HG02970 (cell line): Measurements from ENCODE around the gene CYP2W1.

Experiments used
- ATAC-seq: cut with Tn5 transposase; IDR thresholded peaks from one replicate; pipeline ENCODE4 v1.9.1; 2021; ENCODE audit warnings: mild to moderate bottlenecking, moderate library complexity, moderate number of reproducible peaks; ENCODE audit not compliant: unreplicated experiment, low FRiP score

CYP2W1 gene

DNA sequence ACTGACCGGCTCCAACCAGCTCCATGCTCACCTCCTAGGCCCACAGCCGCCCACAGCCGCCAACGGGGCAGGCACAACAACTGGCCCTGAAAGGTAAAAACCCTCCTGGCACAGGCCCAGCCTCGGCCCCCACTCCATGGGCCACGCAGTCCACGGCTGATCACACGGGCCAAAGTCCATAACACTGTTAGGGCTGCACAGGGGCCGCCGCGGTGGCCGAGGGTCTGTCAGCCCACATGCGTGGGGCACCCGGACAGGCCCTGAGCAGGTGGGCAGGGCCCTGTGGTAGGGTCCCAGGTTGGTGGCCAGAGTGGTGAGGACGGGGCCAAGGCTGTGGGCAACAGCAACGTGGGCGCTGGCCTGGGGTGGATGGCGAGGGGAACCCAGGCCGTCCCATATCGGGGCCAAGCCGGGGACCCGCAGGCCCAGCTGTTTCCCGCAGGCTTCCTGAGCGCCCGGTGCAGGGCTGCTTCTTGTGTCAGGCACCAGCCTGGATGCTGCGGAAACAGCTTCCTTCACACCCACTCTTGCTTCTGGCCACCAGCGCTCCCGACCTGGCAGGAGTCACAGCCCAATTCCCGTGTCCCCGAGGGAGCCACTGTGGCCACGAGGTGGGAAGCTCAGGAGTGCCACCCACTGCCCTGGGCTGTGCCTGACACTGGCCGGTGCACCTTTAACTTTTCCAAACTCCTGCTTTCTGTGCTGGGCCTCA lies 29.2 kb downstream of the CYP2W1 start:
- ATAC-seq, result no peak

- ATAC-seq, result no peak
Measured at GRCh38 chr7:1012716-1013095, 29.7 kb downstream of the CYP2W1 start.

DNA sequence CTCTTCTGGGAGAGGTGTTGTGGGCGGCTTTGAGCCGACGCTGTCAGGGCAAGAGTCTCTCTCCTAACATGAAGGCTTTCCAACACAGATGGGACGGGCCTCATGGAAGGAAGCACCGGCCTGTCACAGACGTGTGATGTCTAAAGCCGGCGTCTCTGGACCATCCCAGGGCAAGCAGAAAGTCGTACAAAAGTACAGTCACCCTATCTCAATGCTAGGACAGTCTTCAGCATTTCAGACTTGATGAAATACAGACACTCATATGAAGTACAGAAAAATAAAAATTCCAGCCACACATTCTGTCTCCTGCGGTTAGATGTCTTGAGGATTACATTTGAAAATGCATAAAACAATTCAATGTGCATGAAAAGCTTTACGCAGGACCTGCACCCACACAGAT lies 30.6 kb downstream of the CYP2W1 start:
- no peak for ATAC-seq

DNA sequence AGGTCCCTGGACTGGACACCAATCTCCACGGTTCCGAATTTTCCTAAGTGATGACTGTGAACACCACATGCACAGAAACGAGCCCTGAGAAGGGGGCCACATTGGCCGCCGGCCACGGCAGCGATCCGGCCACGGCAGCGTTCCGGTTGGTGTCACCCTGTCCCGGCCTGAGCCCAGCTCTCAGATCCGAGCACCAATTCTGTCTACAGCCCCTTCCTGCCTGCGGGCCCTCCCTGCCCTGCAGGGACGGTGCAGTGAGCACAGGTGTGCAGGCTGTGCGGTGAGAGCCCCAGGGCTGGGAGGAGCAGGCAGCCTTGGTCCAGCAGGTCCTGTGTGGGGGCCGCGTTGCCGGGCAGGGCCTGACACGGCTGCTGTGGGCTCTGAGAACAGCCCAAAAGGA lies 31.7 kb downstream of the CYP2W1 start:
- no peak for ATAC-seq

DNA sequence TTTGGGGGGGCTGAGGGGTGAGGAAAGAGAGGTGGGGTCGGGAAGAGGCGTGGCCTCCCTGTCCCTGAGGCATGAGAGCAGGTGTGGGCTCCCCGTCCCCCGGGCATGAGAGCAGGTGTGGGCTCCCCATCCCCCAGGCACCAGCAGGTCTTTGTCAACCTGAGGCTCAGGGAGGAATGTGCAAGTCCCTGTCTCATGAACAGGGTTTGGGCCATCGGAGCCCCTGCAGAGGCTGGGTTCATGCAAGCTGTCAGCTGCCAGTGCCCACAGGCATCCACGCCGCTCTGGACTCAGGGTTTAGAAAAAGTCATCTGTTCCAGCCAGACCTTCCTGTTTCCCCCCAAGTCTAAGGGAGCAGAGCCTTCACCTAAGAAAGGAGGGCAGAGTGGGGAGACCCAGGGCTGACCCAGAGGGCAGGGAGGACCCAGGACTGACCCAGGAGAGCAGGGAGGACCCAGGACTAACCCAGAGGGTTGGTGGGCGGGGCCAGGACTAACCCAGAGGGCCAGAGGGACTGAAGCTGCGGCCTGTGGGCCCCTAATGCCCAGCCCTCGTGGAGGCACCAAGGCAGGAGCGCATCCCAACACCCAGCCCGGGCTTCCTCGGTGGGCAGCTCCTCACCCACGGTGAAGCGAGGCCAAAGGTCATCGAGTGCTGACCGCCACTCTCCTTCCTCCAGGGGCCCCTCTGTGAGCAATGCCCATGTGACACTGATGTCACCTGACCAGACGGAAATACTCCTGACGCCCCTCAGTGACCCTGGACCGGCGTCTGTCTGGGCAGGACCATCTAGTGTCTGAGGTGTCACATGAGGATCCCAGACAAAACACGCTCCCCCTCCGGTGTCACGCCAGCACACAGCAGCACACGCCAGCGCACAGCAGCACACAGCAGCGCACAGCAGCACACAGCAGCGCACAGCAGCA lies 32.5 kb downstream of the CYP2W1 start:
- no peak for ATAC-seq

DNA sequence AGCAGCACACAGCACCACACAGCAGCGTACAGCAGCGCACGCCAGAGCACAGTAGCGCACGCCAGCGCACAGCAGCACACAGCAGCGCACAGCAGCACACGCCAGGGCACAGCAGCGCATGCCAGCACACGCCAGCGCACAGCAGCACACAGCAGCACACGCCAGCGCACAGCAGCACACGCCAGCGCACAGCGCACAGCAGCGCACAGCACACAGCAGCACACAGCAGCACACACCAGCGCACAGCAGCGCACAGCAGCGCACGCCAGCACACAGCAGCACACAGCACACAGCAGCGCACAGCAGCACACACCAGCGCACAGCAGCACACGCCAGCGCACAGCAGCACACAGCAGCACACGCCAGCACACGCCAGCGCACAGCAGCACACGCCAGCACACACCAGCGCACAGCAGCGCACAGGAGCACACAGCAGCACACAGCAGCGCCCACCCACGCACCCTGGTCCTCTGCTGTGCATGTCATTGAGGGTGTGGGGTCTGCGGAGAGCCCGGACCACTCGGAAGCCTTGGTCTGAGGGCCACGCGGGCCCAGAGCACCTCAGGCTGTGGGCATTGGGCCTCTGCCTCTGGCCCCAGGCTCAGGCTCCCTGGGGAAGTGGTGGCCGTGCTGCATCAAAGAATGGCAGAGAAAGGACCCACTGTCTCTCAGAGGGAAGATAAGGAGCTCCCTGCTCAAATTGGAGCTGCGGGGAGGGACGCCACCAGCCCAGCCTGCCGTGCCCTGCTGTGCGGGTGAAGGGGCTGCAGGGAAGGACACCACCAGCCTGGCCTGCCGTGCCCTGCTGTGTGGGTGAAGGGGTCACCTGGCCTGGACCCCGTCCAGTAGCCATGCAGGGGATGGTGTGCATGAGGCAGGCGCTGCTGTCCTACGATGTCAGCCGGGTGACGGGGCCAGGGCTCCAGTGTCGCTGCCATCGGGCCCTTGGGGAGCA lies 33.9 kb downstream of the CYP2W1 start:
- no peak for ATAC-seq

- no peak for ATAC-seq
Measured at GRCh38 chr7:1017586-1018333, 34.8 kb downstream of the CYP2W1 start.

GRCh38 chr7:1018334-1018695 lies 35.3 kb downstream of the CYP2W1 start:
- no peak for ATAC-seq

DNA sequence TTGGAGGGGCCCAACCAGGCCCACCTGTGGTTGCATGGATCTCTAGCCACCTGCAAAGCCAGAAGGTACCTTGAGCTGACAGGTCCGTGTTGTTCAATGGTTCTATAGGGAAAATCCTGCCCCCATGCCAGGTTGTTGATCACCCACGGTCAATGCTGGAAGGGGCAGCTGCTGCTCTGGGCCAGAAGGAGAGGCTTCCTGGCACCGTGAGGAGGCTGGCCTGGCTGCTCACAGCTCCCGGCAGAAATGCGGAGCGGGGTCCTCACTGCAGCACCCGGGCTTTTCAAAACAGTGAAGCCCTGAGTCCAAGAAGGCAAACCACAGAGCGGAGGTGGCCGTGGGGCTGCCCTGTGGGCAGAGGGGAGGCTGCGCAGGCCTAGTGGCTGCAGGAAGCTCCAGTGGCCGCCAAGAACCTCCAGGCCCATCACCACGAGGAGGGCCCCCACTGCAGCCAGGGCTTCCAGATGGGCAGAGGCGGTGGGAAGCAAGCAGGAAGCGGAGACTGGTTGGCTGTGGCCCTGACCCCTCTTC lies 36.3 kb downstream of the CYP2W1 start:
- ATAC-seq, result no peak

- no peak for ATAC-seq
Measured at GRCh38 chr7:1019789-1020610, 37.0 kb downstream of the CYP2W1 start.

DNA sequence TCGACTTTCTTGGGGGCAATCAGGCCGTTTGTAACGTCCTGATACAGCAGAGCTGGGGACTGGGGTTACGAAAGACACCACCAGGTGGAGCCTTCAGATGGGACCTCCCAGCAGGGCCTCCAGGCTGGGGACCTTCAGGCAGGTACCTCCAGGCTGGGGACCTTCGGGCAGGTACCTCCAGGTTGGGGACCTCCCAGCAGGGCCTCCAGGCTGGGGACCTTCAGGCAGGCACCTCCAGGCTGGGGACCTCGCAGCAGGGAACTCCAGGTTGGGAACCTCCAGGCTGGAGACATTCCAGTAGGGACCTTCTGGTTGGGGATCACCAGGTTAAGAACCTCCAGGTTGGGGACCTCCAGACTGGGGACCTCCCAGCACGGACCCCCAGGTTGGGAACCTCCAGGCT lies 37.9 kb downstream of the CYP2W1 start:
- ATAC-seq, result no peak

GRCh38 chr7:1021366-1021765 lies 38.4 kb downstream of the CYP2W1 start:
- no peak for ATAC-seq

DNA sequence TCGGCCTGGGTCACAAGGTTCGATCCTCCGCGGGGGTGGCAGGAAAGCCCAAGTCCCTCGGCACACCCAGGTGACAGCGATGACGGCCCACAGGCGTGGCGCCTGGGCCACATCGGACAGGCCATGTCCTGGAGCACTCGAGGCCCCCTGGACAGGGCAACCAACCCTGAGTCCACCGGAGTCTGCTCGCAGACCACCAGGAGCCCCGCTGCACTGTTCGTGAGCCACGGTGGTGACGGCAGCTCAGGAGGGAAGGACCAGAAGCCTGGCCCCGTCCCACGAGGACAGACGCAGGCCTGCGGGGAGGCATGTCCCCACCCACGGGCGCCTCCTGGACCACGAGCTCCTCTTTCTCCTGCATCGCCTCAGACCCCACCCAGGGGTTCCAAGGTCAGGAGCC lies 39.0 kb downstream of the CYP2W1 start:
- ATAC-seq, result no peak

DNA sequence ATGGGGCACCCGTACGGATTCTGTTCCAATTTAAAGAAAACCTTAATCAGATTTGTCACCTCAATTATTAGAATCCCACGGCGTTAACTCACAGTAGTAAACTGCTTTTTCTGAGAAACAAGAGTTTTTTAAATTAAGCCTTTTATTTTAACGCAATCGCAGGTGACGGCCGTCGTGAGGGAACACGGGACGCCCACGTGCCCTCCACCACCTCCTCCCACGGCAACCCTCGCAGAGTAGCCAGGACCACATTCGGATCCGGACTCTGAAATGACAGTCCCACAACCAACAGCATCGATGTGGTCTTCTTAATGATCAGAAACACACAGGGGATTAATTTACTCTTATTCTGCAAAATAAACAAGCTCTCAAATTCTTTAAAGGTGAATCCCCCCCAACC lies 39.4 kb downstream of the CYP2W1 start:
- no peak for ATAC-seq

DNA sequence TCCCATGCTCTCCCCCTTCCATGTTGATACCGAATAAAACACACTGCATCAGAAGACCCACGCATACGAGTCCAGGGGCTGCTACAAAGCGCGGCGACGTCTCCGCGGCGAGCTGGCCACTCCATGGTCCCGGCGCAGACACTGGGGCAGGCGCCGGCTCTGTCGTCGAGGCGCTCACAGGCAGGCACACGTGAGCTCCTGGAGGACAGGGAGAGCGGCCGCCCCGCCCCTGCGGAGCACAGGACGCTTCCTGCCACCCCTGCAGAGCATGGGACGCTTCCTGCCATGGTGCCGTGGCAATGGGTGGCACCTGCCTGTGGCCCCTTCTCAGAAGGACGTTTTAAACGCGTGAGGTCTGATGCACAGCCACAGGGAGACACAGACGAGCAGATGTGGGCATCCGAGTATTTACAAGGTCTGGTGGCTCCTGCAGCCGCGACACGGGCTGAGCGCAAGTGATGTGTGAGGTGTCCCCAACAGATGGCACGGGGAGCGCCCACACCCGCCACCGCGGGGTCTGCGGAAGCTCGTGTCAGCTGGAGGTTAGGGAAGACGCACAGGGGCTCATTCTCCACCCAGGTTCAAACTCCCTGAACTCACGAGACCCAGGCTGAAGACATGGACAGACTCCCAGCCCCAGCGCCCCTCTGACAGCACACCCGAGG lies 40.0 kb downstream of the CYP2W1 start:
- no peak for ATAC-seq

- peak; percentile 48 for ATAC-seq
Measured at GRCh38 chr7:1024331-1024841, 41.4 kb downstream of the CYP2W1 start.

GRCh38 chr7:1024876-1025742 lies 42.1 kb downstream of the CYP2W1 start:
- no peak for ATAC-seq
